HG03354 (cell line): ENCODE data around the gene PIK3R5.
A peak's percentile ranks its signal among the peaks of the same experiment; 100 is the strongest.

ENCODE experiments used
- ATAC-seq: cut with Tn5 transposase; IDR thresholded peaks from one replicate; pipeline ENCODE4 v1.9.1; 2021; ENCODE audit warnings: mild to moderate bottlenecking; ENCODE audit not compliant: unreplicated experiment, poor library complexity, severe bottlenecking

The PIK3R5 gene

DNA sequence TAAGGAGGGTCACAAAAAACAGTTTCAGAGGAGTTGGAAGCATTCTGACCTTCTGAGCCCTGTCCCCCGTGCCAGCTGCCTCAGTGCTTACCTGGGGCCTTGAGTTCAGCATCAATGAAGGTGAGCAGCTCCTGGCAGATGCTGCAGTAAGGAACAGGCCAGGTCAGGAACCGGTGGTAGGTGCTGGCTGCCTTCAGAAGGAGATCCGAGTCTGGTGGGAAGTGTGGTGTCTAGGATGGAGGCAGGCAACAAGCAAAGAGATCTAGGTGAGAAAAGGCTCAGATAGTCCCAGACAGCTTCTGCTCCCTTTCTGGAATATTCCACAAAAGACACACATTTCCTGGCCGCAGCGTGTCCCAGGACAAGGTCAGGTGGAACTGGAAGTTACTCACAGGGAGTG lies 60.8 kb downstream of the PIK3R5 start:
- ATAC-seq = no peak

GRCh38 chr17:8904201-8904600 lies 61.3 kb downstream of the PIK3R5 start:
- no peak for ATAC-seq

- ATAC-seq = no peak
These were observed 64.6 kb downstream of the PIK3R5 start for GRCh38 chr17:8900626-8901585.

- ATAC-seq = no peak
These were observed 65.3 kb downstream of the PIK3R5 start for GRCh38 chr17:8900207-8900606.

DNA sequence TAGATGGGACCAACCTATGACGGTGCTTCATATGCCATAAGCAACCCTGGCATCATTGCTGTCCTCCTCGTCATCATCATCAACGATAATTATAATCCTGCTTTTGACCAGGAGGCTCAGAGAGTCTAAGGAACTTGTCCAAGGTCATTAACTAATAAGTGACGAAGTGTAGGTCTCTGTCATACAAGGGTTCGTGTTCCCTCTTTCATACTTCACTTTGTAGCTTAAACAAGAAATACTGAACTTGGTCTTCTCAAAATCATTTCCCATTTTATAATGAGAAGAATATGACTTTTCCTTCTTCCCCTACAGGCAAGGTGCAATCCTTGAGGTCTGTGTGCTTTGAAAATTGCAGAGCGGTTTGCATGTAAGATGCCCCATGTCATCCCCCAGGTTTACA lies 66.9 kb downstream of the PIK3R5 start:
- no peak for ATAC-seq

GRCh38 chr17:8898126-8898525 lies 67.4 kb downstream of the PIK3R5 start:
- no peak for ATAC-seq

- no peak for ATAC-seq
These were observed 68.6 kb downstream of the PIK3R5 start for GRCh38 chr17:8896641-8897635.

GRCh38 chr17:8896087-8896486 lies 69.4 kb downstream of the PIK3R5 start:
- no peak for ATAC-seq

GRCh38 chr17:8894673-8895578 lies 70.6 kb downstream of the PIK3R5 start:
- ATAC-seq = peak; percentile 51

DNA sequence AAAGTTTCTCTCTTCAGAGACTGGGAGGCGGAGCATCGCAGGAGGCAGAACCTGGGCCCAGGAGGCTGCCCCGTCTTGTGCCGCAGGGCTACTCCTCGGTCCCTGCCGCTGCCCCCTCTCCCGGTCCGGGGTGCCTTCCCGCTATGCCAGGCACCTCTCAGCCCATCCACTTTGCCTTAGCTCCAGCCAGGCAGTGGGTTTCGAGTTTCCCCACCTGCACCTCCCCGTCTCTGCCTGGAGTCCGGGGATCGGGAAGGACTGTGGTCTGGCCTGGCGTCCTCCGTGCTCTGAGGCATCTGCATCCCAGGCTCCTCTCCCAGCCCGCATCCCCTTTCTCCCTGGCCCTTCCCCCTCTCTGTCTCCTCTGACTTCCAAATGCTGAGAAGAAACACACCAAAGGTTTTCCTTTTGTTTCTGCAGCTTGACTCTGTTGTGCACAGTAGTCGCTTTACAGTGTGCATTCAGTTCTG lies 71.3 kb downstream of the PIK3R5 start:
- no peak for ATAC-seq

- no peak for ATAC-seq
These were observed 71.8 kb downstream of the PIK3R5 start for GRCh38 chr17:8893621-8894201.

- ATAC-seq = no peak
These were observed 72.4 kb downstream of the PIK3R5 start for GRCh38 chr17:8893059-8893458.

GRCh38 chr17:8892338-8892690 lies 73.2 kb downstream of the PIK3R5 start:
- ATAC-seq = no peak

DNA sequence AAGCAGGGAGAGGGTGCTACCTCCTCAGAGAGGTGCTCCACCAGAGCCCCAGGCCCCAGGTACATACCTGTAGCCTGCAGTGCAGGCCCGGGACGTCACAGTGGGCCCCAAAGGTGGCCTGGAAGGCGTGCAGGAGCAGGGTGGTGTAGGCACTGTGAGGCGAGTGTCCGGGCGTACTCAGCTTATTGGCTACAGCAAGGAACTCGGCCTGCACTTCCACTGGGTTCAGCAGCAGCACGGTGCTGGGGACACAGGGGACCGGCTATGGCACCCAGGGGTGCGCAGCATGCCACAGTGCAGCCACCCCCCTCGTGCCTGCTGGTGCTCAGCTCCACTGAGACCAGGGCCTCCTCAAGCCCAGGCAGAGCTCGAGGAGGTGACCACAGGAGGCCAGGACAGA lies 74.8 kb downstream of the PIK3R5 start:
- ATAC-seq = no peak

DNA sequence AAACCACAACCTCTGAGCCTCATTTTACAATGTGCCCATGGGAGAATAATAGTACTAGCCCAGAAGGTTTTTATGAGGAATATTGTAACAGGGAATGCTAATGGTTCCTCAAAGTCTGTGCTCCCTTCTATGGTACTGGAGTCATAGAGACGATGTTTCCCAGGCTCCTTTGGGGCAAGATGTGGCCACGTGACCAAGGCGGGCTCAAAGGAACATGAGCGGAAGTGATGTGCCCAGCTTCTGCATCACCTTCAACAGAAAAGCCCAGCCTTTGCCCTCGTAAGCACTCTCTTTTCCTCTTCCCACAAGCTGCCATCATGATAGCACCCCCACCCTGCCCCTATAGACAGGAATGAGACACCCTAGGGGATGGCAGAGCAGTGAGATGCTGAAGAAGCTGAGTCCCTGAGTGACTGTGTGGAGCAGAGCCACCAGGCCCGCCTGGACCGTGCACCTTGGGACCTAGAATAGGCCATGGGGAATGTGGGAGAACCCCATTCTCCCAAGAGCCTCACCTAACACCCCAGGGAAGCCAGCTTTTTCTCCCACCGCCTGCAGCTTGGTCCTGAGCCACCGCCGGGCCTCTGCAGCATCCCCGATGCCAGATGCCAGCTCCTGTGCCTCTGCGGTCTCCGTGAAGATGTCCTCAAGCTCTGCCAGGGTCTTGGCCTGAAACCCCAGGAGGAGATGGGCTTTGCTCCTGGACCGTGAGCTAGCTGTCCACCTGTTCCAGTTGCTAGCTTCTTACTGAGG lies 75.9 kb downstream of the PIK3R5 start:
- no peak for ATAC-seq

DNA sequence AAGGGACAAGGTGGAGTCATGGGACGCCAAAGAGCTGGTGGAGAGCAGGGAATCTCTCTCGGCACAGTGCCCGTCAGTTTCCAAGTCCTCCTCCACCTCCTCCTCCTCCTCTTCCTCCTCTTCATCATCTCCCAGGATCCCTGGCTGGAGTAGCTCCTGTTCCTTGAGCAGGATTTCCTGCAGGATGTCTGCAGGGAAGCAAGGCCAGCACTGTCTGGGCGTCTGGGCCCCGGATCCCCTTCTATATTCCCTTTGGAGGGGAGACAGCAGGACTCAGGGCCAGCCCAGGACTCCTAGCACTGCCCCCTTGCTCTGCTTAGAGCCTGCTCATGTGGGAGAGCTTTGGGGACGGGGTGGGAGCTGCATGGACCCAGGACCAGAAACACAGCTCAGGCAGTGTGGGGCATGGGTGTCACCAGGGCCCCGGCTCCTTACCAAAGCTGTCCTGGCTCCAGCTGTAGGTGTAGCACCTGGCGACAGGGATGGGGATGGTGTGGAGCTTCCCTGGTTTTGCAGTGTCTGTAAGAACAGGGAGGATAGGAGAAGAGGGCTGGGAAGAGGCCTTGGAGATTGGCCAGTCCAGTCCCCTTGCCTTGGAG lies 76.7 kb downstream of the PIK3R5 start:
- ATAC-seq = no peak

- no peak for ATAC-seq
These were observed 77.4 kb downstream of the PIK3R5 start for GRCh38 chr17:8887834-8888703.
